GM12801 (cell line): Measurements from ENCODE around the gene STX4.

ENCODE experiments used
- TF ChIP-seq, protein P1 (sequence below): IDR thresholded peaks from one replicate; pipeline ENCODE4 v1.5.1; 2011; ENCODE audit warnings: control low read depth; ENCODE audit not compliant: insufficient read length; ENCODE audit errors: extremely low read depth

Gene STX4

DNA sequence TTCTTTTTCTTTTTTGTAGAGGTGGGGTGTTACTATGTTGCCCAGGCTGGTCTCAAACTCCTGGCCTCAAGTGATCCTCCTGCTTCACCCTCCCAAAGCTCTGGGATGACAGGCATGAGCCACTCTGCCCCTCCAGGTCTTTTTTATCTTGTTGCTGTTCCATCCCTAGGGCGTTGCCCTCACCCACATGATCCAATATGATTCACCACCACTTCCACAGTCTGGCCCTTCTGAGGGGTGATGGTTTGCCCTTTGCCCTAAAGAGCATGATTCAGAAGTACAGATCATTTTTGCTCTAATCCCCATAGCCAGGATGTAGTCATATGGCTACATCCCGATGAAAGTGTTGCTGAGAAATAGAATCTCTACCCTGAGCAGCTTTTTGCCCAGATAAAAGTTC lies 18.8 kb downstream of the STX4 start:
- TF ChIP-seq, protein P1, sequence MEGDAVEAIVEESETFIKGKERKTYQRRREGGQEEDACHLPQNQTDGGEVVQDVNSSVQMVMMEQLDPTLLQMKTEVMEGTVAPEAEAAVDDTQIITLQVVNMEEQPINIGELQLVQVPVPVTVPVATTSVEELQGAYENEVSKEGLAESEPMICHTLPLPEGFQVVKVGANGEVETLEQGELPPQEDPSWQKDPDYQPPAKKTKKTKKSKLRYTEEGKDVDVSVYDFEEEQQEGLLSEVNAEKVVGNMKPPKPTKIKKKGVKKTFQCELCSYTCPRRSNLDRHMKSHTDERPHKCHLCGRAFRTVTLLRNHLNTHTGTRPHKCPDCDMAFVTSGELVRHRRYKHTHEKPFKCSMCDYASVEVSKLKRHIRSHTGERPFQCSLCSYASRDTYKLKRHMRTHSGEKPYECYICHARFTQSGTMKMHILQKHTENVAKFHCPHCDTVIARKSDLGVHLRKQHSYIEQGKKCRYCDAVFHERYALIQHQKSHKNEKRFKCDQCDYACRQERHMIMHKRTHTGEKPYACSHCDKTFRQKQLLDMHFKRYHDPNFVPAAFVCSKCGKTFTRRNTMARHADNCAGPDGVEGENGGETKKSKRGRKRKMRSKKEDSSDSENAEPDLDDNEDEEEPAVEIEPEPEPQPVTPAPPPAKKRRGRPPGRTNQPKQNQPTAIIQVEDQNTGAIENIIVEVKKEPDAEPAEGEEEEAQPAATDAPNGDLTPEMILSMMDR: no peak

DNA sequence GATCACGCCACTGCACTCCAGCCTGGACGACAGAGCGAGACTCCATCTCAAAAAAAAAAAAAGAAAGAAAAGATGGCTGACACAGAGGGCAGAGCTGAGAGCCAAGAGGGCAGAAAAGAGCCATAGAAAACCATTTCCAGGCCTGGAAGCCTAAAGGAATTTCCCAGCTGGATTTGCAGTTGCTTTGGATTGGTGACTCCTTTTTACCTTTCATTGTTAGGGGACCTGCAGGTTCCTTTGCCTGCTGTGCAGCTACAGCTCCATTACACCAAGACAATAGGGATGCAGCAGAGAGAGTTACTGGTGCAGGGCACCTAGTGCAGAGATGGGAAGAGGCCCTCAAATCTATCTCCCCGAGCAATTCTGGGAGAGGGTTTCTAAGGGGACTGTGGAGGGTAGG lies 22.3 kb downstream of the STX4 start:
- TF ChIP-seq, protein P1: no peak

DNA sequence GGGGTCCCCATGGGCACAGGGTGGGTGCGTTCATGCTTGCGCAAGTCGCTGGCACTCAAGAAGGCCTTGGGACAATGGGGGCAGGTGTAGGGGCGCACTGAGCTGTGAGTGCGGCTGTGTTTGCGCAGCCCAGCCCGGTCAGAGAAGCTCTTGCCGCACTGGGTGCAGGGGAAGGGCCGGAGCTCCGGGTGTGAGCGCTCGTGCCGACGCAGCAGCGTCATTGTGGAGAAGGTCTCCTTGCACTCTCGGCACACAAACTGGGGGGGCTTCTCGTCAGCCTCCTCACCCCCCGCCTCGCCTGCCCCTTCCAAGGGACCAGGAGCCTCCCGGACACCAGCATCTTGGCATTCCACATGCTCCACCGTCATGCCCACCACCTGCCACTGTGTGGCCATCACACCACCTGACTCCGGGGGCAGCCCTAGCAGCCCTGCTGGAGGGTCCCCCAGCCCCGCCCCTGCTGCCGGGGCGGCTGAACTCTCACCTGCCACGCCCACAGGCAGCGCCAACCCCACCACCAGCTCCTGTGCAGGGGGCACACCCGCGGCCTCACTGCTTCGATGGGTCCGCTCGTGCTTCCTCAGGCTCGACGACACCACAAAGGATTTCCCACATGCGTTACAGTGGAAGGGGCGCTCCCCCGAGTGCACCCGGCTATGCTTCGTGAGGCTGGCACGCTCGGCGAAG lies 27.9 kb downstream of the STX4 start:
- TF ChIP-seq, protein P1: no peak

DNA sequence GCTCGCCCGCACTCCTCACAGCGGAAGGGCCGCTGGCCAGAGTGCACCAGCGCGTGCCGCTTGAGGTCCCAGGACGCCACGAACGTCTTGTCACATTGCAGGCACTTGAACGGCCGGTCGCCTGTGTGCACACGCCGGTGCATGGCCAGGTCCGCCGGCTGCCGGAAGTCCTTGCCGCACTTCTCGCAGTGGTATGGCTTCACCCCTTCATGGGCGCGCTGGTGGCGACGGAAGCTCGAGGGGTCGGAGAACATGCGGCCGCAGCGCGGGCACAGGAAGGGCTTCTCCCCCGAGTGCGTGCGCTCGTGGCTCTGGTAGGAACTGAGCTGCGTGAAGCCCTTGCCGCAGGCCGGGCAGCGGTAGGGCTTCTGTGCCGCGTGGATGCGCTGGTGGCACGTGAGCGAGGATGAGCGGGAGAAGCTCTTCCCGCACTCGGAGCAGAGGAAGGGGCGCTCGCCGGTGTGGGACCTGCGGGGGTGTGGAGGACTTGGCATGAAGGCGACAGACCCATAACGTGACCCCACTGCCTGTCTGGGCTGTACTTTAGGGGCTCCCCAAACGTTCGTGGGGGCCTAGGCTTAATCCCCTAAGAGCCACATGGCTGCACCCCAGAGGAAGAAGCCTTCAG lies 28.6 kb downstream of the STX4 start:
- TF ChIP-seq, protein P1: no peak

GRCh38 chr16:31063495-31063842 lies 30.1 kb downstream of the STX4 start:
- TF ChIP-seq, protein P1: no peak

- TF ChIP-seq, protein P1: no peak
Measured at GRCh38 chr16:31063843-31064611, 30.7 kb downstream of the STX4 start.

GRCh38 chr16:31064882-31065461 lies 31.6 kb downstream of the STX4 start:
- TF ChIP-seq, protein P1: no peak
